SJCRH30 (cell line): Measurements from ENCODE around the gene SPRED2. TPM values are rescaled to one million over a fixed set of nuclear protein-coding genes. Genes with fewer than 3 reads are reported as not detected.

Source experiments
- DNase-seq, 2 experiments: peaks; one replicate each; pipeline ENCODE4 v3.0.0-alpha.2; 2015 to 2020
- H3K27ac ChIP-seq: fragments of 250-450 bp; sonication (Bioruptor Pico); 2 replicates; pipeline ENCODE4 v1.5.1; 2020; ENCODE audit warnings: mild to moderate bottlenecking, moderate library complexity
- H3K27me3 ChIP-seq: fragments of 250-450 bp; sonication (Bioruptor Pico); 2 replicates; pipeline ENCODE4 v1.5.1; 2020; ENCODE audit warnings: mild to moderate bottlenecking, moderate library complexity
- H3K36me3 ChIP-seq: fragments of 250-450 bp; sonication (Bioruptor Pico); 2 replicates; pipeline ENCODE4 v1.5.1; 2020; ENCODE audit warnings: mild to moderate bottlenecking, moderate library complexity
- H3K4me1 ChIP-seq: fragments of 250-450 bp; sonication (Bioruptor Pico); 2 replicates; pipeline ENCODE4 v1.5.1; 2020; ENCODE audit warnings: mild to moderate bottlenecking, moderate library complexity
- H3K4me3 ChIP-seq: fragments of 250-450 bp; sonication (Bioruptor Pico); 2 replicates; pipeline ENCODE4 v1.5.1; 2020; ENCODE audit warnings: mild to moderate bottlenecking, moderate library complexity
- H3K9me3 ChIP-seq: fragments of 250-450 bp; sonication (Bioruptor Pico); replicated peaks from 2 replicates; pipeline ENCODE4 v1.5.1; 2020; ENCODE audit warnings: mild to moderate bottlenecking, moderate library complexity
- total RNA-seq: library from RNA; depleted of rRNA; stranded (reverse); fragments of >200 nt; shearing (Covaris generic); gene quantifications from 2 replicates; pipeline ENCODE4 v1.2.3, GENCODE V29; 2014; rRNA removed

SPRED2 gene
- total RNA-seq, 1 experiment from 2014 or later, result 20.8 TPM

DNA sequence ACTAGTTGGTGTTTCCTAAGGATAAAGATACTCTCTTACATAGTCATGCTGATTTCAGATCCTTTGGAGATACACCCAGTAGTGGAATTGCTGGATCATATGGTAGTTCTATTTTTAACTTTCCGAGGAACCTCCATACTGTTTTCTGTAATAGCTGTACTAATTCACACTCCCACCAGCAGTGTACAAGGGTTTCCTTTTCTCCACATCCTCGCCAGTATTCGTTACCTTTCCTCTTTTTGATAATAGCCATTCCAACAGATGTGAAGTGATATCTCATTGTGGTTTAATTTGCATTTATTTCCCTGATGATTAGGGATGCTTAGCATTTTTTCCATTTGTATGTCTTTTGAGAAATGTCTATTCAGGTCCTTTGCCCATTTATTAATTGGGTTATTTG, 170.7 kb downstream of the SPRED2 start:
- no peaks in the 10 kb centered on the region for H3K9me3 ChIP-seq
- no peak overlapping the region for H3K4me3 ChIP-seq
- no peaks in the 10 kb centered on the region for H3K27me3 ChIP-seq
- H3K36me3 ChIP-seq, result peaks cover 33% of the 10 kb centered on the region
- no peak overlapping the region for H3K27ac ChIP-seq
- DNase-seq, result no peak
- no peaks in the 10 kb centered on the region for H3K4me1 ChIP-seq

Other genes starting within 250 kb of the SPRED2 start
- gene ACTR2, start 204.8 kb downstream of the SPRED2 start, total RNA-seq, result 109 and 122 TPM in 2 replicates